HFF-Myc (cell line): ENCODE data around the gene RILPL1.

ENCODE experiments used
- DNase-seq: peaks from one replicate; pipeline ENCODE4 v3.0.0-alpha.2; 2011; ENCODE audit warnings: low read depth; ENCODE audit errors: extremely low read depth
- H3K4me3 ChIP-seq: replicated peaks from 2 replicates; pipeline ENCODE4 v1.5.1; 2011; ENCODE audit warnings: low read depth, mild to moderate bottlenecking, control low read depth, low read length
- CTCF ChIP-seq: IDR thresholded peaks from 2 replicates; pipeline ENCODE4 v1.5.1; 2012; ENCODE audit warnings: mild to moderate bottlenecking, low read depth, low read length, control low read depth; ENCODE audit errors: missing control alignments

The RILPL1 gene

GRCh38 chr12:123491481-123491880 lies 42.0 kb downstream of the RILPL1 start:
- TF ChIP-seq CTCF: no peak
- no peak overlapping the region for H3K4me3 ChIP-seq
- DNase-seq: no peak

GRCh38 chr12:123491056-123491455 lies 42.5 kb downstream of the RILPL1 start:
- no peak overlapping the region for H3K4me3 ChIP-seq
- TF ChIP-seq CTCF: no peak
- no peak for DNase-seq

- DNase-seq: no peak
These were observed 43.4 kb downstream of the RILPL1 start for GRCh38 chr12:123490089-123490488.

GRCh38 chr12:123489580-123489979 lies 43.9 kb downstream of the RILPL1 start:
- TF ChIP-seq CTCF: no peak
- no peak overlapping the region for H3K4me3 ChIP-seq
- no peak for DNase-seq

More at GRCh38 chr12:123490089-123490488, 43.4 kb downstream of the RILPL1 start:
- no peak overlapping the region for H3K4me3 ChIP-seq
- TF ChIP-seq CTCF: no peak

- no peak for TF ChIP-seq CTCF
- no peak overlapping the region for H3K4me3 ChIP-seq
These were observed 44.8 kb downstream of the RILPL1 start for GRCh38 chr12:123488539-123489230.

GRCh38 chr12:123487428-123487827 lies 46.1 kb downstream of the RILPL1 start:
- no peak for TF ChIP-seq CTCF
- no peak overlapping the region for H3K4me3 ChIP-seq
- no peak for DNase-seq

More at GRCh38 chr12:123488539-123489230, 44.8 kb downstream of the RILPL1 start:
- no peak for DNase-seq

GRCh38 chr12:123485756-123486155 lies 47.8 kb downstream of the RILPL1 start:
- TF ChIP-seq CTCF: no peak
- no peak overlapping the region for H3K4me3 ChIP-seq
- no peak for DNase-seq
